ENCODE results near the gene ZNF23.

The ZNF23 gene

GRCh38 chr16:71426880-71427615, 35.0 kb downstream of the ZNF23 start:
- TF ChIP-seq OSR1 (CRISPR knock-in tag; IDR thresholded peaks at IDR 0.05) (no peak), ARNTL (CRISPR knock-in tag; IDR thresholded peaks at IDR 0.05; ENCODE audit: borderline replicate concordance, low read depth) (no peak), ZFP3 (CRISPR knock-in tag; IDR thresholded peaks at IDR 0.05) (no peak), TSHZ2 (CRISPR knock-in tag; IDR thresholded peaks at IDR 0.05) (no peak)
- no peak; the same call in 2 of the 3 replicates for ATAC-seq

- ATAC-seq, result peak; percentile 95
These were observed 35.8 kb downstream of the ZNF23 start for GRCh38 chr16:71426069-71426879.

GRCh38 chr16:71425746-71426068, 36.3 kb downstream of the ZNF23 start:
- ATAC-seq, result no peak
- no peak for TF ChIP-seq ESRRG (CRISPR knock-in tag; IDR thresholded peaks at IDR 0.05)
- TF ChIP-seq OSR1 (CRISPR knock-in tag; IDR thresholded peaks at IDR 0.05), result no peak
- TF ChIP-seq RARB (CRISPR knock-in tag; IDR thresholded peaks at IDR 0.05), result no peak
- no peak for TF ChIP-seq ZNF8 (CRISPR knock-in tag; IDR thresholded peaks at IDR 0.05)
- no peak for TF ChIP-seq PATZ1 (CRISPR knock-in tag; IDR thresholded peaks at IDR 0.05; ENCODE audit: borderline replicate concordance)
- TF ChIP-seq ZNF565 (CRISPR knock-in tag; conservative IDR thresholded peaks at IDR 0.05; ENCODE audit: low read depth), result no peak
- no peak for TF ChIP-seq ISL1 (CRISPR knock-in tag; IDR thresholded peaks at IDR 0.05)
- no peak for TF ChIP-seq TSHZ2 (CRISPR knock-in tag; IDR thresholded peaks at IDR 0.05)
- no peak for TF ChIP-seq TCF4 (CRISPR knock-in tag; IDR thresholded peaks at IDR 0.05; ENCODE audit: borderline replicate concordance)
- TF ChIP-seq CSDC2 (CRISPR knock-in tag; IDR thresholded peaks at IDR 0.05), result no peak
- TF ChIP-seq ARNTL (CRISPR knock-in tag; IDR thresholded peaks at IDR 0.05; ENCODE audit: borderline replicate concordance, low read depth), result no peak
- no peak for TF ChIP-seq PPARA (CRISPR knock-in tag; IDR thresholded peaks at IDR 0.05; ENCODE audit: borderline replicate concordance)
- TF ChIP-seq POU6F1 (CRISPR knock-in tag; IDR thresholded peaks at IDR 0.05; ENCODE audit: borderline replicate concordance, low read depth), result no peak

More at GRCh38 chr16:71426069-71426879, 35.8 kb downstream of the ZNF23 start:
- TF ChIP-seq BACH2 (CRISPR knock-in tag; IDR thresholded peaks at IDR 0.05; ENCODE audit: borderline replicate concordance), result no peak
- TF ChIP-seq PATZ1 (CRISPR knock-in tag; IDR thresholded peaks at IDR 0.05; ENCODE audit: borderline replicate concordance), result peak; percentile 38; the same call in 1 of the 2 replicates

All from SK-N-SH treated with all-trans-retinoic acid at 6 μM for 48 hours (cell line).